Stimulated activated CD4-positive, alpha-beta T cell treated with anti-CD3 and anti-CD28 coated beads, Interleukin-15, amount 100 ng/mL, for 24 hours (primary cell): ENCODE data around the gene HRH3.

ENCODE experiments used
- DNase-seq: peaks from one replicate; pipeline ENCODE4 v3.0.0-alpha.2; 2020

The HRH3 gene

DNA sequence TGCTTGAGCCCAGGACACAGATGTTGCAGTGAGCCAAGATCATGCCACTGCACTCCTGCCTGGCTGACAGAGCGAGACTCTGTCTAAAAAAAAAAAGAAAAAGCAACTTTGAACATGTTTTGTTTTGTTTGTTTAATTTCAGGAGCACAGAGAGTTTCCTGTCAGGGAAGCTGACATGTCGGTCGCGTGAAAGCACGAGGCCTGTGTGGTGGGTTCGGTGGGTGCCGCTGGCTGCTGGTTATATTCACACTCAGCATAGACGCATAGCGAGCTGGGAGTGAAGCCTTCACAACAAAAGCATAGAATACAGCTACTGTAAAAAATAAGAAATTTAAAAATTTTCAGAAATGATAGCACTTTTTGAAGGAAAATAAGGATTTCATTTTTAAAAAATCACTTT lies 22.8 kb downstream of the HRH3 start:
- no peak for DNase-seq

GRCh38 chr20:62196286-62196685 lies 23.8 kb downstream of the HRH3 start:
- no peak for DNase-seq

DNA sequence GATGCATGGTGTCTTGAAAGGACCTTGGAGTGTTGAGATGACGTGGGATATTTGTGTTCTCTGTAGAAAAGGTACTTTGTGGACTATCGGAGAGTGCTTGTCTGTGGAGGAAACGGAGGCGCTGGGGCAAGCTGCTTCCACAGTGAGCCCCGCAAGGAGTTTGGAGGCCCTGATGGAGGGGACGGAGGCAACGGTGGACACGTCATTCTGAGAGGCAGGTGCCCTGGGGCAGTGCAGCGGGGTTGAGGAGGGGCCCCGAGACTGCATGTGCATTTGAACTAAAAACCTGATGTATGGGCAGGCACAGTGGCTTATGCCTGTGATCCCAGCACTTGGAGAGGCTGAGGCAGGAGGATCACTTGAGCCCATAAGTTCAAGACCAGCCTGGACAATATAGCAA lies 24.3 kb downstream of the HRH3 start:
- DNase-seq = no peak

DNA sequence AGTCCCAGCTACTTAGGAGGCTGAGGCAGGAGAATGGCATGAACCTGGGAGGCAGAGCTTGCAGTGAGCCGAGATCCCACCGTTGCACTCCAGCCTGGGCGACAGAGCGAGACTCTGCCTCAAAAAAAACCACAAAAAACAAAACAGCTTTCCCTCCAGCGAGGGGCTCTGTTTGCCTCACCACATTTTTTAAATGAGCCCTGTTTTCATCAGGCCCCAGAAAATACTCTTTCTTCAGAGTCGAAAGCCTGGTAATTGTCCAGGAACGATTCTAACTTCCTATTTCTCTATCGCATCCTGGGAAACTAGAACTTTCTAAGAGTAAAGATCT lies 25.0 kb downstream of the HRH3 start:
- DNase-seq = no peak

- no peak for DNase-seq
Measured at GRCh38 chr20:62193079-62194025, 26.7 kb downstream of the HRH3 start.

GRCh38 chr20:62192635-62193034 lies 27.4 kb downstream of the HRH3 start:
- DNase-seq = no peak

DNA sequence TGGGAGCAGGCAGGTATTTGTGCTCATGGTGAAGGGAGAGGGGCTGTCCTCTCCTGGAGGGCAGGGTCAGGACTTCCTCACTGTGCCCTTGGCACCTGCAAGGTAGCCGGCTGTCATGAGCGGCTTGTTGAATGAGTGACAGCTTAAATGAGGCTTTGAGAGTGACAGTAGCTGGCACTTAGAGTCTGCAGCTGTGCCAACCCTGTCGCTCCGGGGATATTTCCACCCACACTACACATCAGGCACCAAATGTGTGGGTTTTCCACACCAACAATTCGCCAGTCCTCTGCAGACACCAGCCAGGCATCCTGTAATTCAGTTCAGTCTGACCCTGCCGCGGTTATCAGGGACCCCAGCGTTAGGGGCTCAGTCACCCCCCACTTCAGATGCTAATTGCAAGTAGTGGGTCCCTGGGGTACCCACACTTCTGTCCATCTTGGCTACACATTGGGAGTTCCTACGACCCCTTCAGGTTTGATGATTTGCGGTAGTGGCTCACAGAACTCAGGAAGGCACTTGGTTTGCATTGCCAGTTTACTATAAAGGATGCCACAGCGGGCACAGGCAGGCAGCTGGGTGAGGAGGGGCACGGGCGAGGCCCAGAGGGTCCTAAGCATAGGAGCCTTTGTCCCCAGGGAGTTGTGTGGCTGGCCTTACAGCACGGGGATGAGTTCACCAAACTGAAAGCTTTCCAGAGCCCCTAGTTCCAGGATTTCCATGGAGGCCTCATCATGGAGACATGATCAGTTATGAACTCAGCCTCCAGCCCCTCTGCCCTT lies 28.1 kb downstream of the HRH3 start:
- DNase-seq = no peak

GRCh38 chr20:62190639-62191411 lies 29.3 kb downstream of the HRH3 start:
- DNase-seq = no peak

DNA sequence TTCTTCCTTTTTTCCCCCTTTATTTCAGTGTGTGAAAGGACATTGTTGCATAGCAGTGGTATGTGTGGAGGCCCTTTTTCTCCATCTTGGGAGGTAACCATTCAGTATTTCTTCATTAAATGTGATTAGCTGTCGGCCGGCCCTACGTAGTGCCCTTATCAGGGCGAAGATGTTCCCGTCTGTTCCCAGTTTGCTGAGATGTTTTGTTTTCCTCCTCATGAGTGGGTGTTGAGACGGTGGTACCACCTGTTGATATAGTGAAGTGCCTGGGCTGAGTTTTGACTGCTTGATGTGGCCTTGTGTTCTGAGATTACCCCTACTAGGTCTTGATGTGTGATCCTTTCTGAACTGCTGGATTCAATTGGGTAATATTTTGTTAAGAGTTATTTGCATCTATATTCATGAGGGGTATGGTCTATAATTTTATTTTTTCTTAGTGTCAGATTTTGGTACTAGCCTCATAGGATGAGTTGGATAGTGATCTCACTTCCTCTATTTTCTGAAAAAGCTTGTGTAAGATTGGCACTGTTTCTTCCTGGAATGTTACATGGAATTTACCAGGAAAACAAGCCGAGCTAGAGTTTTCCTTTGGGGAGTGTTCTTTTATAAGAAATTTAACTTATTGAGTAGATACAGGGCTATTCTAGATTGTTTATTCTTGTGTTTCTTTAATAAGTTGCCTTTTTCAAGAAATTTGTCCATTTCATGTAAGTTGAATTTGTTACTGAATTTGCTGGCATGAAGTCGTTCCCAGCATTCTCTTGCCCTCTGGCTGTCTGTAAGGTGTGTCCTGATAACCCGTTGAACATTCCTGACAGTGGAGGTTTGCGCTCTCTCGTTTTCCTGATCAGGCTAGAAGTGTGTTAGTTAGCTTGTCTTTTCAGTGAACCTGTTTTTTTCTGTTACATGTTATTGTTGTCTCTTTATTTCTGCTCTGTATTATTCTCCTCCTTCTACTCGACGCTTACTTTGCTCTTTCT lies 32.9 kb downstream of the HRH3 start:
- no peak for DNase-seq

GRCh38 chr20:62186096-62186426 lies 34.0 kb downstream of the HRH3 start:
- DNase-seq = no peak

DNA sequence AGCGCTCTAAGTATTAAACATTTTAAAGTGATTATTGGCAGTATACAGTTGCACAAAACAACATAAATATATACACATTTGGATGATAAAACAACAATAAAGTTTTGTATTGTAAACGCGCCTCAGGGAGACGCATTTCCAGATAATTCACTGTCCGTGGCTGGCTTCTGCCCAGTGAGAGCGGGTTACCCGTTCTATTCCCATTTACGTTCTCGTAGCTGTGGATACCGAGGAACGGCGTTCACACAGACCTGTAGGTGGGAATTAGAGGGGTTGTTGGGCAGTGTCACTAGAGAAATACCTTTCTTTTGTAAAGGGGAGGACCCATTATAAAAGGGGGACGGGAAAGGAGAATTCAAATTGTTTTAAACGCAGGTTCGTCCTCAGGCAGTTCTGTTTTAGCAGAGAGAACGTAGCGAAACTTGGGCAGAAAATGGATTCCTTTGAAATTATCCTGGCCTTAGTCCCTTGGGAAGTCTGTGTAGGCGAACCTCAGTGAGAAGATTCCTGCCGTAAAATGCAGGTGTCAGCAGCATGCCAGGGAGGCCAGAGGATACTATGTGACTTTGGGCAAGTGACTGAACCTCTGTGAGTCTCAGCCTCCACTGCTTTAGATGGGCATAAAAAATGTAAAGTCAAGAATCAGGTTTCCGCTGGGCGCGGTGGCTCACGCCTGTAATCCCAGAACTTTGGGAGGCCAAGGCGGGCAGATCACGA lies 36.5 kb downstream of the HRH3 start:
- DNase-seq = no peak

GRCh38 chr20:62182469-62183425 lies 37.3 kb downstream of the HRH3 start, which contains the start of gene MTG2:
MTG2 (plus strand) TSS chr20:62183028; CDS start chr20:62193421, 10,393 bp downstream.
- peak; percentile 96 for DNase-seq

DNA sequence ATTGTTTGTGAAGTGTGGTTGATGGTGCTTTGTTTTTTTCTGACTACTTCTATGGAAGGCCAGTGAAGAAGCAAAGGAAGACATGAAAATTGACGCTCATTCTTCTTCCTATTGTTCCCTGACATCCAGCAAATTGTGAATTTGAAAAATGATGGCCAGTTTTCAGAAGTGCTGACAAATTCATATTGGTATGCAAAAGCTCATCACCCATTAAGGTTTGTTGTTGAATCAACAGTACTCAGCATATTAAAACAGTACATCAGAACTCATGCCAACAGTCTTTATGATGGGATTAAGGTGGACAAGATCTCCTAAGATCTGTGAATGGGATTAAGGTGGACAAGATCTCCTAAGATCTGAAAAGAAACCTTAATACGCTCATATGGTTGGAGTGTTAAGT lies 38.3 kb downstream of the HRH3 start:
- no peak for DNase-seq

DNA sequence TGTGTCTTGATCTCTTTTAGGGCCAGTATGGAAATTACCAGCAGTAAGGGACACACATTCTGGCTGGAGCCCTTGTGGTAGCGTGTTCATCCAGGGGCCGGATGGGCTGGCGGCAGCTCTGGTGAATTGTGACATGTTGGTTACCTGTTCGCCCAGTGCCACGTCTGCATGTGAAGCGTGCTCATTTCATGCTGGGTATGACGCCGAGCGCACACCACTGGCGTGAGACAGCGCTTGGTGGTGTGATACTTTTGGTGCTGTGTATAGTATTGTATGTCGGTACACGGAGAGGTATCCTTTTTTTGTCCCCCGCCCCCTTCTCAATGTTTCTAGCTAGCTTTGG lies 40.9 kb downstream of the HRH3 start:
- DNase-seq = no peak

DNA sequence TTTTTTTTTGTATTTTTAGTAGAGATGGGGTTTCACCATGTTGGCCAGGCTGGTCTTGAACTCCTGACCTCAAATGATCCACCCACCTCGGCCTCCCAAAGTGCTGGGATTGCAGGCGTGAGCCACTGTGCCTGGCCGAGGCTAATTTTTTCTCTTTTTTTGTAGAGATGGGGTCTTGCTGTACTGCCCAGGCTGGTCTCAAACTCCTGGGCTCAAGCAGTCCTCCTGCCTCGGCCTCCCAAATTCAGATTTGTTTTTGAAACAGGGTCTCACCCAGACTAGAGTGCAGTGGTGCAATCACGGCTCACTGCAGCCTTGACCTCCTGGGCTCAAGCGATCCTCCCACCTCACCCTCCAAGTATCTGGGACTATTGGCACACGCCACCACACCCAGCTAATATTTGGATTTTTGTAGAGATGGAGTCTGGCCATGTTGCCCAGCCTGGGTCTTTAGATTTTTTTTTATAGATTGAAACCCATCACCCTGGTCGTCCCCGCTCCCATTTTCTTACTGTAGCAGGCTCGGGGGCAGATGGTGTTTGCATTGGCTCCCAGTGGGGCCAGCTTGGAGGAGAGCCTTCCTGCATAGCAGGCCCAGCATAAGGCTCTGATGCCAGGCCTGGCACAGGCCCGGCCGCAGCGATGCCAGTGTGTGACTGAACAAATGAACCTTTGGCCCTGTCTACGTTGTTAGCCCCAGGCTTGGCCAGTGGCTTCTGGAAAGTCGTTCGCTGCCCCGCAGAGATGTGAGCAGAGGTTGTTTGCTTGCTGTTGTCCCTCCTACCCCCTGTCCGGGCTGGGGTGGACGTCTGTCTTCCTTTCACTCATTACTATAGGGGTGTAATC lies 41.5 kb downstream of the HRH3 start:
- DNase-seq = no peak

- DNase-seq = no peak
Measured at GRCh38 chr20:62177307-62177706, 42.8 kb downstream of the HRH3 start.

DNA sequence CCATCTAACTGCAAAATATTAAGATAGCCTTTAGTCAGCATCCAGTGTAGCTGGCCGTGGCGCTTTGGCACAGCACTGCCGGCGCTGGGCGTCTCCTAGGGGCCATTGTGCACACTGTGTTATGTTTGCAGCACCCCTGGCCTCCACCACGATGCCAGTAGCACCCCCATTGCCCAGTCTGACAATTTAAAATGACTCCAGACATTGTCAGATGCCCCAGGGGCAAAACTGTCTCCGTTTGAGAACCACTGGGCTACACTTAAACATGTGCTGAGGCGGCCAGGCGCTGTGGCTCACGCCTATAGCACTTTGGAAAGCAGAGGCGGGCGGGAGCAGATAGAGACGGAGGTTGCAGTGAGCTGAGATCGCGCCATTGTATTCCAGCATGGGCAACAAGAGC lies 43.2 kb downstream of the HRH3 start:
- DNase-seq = no peak

DNA sequence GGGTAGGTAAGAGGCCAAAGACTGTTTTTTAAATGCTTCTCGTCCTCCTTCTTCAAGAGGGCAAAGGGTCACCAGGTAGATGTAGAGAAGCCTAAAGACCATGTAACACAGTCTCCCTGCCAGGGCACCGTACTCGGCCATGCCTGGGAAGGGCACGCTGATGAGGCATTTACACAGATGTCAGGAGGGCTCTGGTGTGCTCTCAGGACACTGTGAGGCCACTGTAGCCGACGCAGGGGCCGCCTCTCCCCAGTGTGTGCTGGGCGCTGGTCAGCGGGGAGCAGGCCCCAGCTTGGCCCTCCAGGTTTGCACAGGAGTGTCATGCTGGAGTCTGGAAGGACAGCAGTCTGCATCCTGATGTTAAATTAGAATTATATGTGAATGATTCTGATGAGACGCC lies 44.4 kb downstream of the HRH3 start:
- DNase-seq = no peak

- no peak for DNase-seq
Measured at GRCh38 chr20:62174870-62175624, 45.0 kb downstream of the HRH3 start.
